ENCODE data around the gene SYNE2.

Gene SYNE2

DNA sequence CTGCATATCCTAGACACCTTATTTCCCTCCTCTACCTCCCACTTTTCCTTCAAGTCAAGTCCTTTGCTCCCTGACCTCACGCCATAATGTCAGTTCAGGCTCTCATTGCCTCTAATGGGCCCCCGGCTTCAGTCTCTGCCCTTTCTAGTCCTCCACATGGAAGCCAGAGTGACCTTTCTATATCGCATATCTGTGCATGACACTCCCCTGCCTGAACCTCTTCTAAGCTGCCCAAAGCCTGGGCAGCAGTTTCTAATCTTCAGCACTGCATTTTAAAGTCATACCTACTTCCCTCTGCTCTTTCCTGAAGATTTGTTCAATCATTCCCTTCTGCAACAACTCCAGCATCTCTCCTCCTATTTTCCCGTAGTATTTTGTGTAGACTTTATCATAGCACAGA lies 395.9 kb downstream of the SYNE2 start:
- DNase-seq (ENCODE audit: low spot score): no peak

GRCh38 chr14:64249363-64249762 lies 396.6 kb downstream of the SYNE2 start:
- no peak for DNase-seq (ENCODE audit: low spot score)

DNA sequence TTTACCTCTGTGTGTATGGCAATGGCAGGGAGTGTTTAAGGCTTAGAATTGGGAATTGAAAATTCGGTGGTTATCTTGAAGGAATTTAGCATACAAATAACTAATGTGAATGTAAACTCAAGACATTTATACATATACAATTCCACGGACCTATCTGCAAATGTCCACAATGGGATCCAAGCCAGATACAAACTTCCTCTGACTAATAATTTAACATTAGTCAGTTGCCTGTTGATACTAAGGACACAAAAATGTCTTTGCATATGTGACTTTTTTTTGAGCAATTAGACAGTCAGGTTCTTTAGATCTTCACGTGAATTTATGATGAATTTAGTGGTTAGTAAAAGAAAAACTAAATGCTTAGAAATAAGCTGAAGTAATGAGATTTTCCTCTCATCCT lies 400.9 kb downstream of the SYNE2 start:
- DNase-seq (ENCODE audit: low spot score): peak; percentile 23

DNA sequence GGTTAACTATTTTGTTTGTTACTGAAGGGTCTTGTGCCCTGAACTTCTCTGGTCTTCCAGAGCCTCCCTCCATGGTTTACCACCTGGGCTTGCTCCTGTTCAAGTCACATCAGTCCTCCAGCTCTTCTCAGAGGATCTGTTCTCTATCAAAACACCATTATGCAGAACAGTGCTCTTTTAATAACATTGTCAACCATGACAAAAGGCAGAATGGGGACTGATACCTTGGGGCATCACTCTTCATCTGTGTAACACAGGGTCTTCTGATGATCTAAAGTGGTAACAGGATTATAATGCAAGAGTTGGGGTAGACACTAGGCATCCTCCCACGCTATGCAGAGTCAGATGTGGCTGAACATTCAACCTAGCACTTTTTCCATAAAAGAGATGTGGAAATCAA lies 403.0 kb downstream of the SYNE2 start:
- no peak for DNase-seq (ENCODE audit: low spot score)

DNA sequence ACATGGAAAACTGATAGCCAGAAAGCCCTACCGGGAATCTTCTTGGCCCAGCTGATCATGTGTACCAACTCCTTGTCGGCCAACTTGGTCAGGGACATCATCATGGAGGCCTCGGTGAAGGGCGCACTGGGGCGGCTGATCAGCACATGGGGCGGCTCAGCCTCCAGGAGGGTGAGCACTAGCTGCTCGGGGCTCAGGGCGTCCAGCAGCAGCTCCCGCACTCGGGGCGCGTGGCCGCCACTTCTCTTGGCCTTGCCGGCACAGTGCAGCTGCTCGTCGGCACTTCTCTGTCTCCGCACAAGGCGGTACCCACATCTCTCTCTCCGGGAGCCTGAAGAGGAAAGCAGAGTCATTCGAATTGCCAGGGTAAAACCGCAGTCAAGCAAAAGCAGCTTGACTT lies 407.6 kb downstream of the SYNE2 start:
- no peak for DNase-seq (ENCODE audit: low spot score)

GRCh38 chr14:64265222-64265621 lies 412.4 kb downstream of the SYNE2 start:
- DNase-seq (ENCODE audit: low spot score): no peak

- peak; percentile 48 for DNase-seq (ENCODE audit: low spot score)
Observed at GRCh38 chr14:64266239-64266638, 413.4 kb downstream of the SYNE2 start.

DNA sequence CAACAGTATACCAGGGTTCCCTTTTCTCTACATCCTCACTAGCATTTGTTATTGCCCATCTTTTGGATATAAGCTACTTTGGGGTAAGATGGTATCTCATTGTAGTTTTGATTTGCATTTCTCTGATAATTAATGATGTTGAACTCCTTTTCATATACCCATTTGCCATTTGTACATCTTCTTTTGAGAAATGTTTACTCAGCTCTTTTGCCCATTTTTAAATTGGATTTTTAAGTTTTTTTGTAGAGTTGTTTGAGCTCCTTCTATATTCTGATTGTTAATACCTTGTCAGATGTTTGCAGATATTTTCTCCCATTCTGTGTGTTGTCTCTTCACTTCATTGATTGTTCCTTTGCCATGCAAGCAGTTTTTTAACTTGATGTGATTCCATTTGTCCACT lies 419.2 kb downstream of the SYNE2 start:
- no peak for DNase-seq (ENCODE audit: low spot score)

Measured in kidney tubule cell (primary cell).